Measurements from ENCODE around the gene PRKCQ.

Gene PRKCQ

DNA sequence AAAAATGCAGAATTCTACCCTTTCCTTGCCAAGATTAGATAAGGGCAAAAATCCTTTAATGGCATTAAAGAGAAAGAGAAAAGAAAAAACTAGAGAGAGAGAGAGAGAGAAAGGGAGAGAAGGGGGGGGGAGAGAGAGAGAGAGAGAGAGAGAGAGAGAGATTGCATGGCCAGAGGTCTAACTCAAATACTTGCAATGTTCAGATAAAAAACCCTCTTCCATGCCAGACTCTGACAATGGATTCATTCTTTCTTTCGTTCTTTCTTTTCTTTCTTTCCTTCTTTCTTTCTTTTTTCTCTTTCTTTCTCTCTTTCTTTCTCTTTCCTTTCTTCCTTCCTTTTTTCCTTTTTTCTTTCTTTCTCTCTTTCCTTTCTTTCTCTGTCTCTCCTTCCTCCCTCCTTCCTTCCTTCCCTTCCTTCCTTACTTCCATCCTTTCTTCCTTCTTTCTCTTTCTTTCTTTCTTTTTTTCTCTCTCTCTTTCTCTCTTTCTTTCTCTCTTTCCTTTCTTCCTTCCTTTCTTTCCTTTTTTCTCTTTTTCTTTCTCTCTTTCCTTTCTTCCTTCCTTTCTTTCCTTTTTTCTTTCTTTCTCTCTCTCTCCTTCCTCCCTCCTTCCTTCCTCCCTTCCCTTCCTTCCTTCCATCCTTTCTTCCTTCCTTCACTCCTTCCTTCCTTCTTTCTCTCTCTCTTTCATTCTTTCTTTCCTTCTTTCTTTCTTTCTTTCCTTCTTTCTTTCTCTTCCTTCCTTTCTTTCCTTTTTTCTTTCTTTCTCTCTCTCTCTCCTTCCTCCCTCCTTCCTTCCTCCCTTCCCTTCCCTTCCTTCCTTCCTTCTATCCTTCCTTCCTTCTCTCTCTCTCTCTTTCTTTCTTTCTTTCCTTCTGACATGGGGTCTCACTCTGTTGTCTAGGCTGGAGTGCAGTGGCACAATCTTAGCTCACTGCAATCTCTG, 175.7 kb downstream of the PRKCQ start:
- DNase-seq: no peak

DNA sequence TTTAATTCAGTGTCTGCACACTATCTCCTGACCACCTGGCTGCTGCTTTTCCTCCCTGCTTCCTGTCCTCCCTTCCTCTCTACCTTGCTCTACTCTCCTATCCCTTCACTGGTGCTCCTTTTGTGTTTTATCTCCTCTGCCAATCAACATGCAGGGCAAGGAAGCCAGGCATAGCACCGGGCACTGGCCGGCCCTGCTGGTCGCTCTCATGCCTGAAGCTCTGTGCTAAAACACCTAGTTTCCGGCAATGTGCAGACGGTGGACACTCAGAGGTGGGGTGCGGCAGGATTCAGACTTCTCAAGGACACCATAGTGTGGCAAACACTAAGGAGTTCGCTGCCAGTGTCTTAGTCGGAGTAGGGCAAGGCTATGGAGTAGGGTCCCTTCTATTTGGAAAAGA, 177.1 kb downstream of the PRKCQ start:
- no peak for DNase-seq

DNA sequence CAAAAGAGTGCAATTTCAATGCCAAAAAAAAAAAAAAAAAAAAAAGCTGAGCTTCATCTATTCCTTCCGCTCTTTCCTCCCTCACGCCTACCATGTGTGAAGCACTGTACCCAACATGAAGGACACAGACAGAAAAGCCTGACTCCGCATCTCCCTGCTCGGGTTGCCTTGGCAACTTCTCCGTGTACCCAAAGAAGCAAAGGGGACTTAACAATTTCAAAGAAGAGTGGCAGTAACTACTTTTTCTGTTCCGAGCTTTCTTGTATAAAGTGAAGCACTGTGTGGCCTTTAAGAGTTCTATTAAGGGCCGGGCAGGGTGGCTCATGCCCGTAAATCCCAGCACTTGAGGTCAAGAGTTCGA, 177.7 kb downstream of the PRKCQ start:
- DNase-seq: no peak

DNA sequence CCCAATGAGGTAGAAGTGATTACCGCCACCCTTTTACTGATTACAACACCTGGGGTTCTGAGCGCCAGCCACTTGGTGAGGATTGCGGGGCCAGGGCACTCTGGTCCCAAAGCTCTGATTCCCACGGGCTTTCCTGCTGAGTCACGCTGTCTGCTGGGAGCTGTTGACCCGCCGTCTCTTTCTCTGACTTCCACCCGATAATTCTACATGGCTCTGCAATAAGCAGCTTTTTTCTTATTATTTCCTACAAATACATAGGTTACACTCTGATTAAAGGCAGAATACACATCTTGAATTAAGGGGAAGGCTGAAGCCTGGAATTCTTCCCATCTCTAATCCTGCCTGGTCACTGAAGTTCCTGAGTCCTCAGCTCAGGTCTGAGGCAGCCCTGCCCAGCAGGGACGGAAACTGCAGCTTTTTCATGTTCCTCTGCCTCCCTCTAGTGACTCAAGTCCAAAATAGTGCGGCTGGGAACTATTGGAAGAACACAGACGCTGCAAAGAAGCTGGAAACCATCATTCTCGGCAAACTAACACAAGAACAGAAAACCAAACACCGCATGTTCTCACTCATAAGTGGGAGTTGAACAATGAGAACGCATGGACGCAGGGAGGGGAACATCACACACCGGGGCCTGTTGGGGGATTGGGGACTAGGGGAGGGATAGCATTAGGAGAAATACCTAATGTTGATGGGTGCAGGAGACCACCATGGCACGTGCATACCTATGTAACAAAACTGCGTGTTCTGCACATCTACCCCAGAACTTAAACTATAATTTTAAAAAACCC, 178.3 kb downstream of the PRKCQ start:
- DNase-seq: no peak

DNA sequence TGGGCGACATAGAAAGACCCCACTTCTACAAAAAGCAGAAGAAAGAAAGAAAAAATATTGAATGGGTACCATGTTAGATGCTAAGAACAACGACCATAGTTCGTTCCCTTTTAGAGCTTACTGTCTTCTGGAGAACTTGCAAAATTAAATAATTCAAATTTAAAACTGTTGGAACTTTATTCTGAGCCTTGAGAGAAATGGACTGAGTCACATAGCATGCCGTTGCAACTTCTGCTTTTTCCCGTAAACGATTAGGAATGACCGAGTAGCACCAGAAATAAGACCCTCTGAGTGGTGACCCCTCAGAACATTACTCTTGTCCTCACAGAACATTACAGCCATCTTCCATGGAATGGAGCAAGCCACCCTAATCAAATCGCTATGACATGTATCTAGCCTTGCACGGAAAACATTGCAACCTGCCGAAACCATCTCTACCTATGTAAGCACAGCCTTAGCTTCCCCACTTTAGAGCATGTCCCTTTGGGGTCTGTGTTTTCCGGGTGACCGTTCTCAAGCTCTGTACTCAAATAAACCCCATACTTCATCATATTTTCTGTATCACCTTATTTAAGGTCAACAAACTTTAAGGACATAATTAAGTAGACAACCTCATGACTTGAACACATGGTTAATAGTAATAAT, 179.1 kb downstream of the PRKCQ start:
- DNase-seq: no peak

DNA sequence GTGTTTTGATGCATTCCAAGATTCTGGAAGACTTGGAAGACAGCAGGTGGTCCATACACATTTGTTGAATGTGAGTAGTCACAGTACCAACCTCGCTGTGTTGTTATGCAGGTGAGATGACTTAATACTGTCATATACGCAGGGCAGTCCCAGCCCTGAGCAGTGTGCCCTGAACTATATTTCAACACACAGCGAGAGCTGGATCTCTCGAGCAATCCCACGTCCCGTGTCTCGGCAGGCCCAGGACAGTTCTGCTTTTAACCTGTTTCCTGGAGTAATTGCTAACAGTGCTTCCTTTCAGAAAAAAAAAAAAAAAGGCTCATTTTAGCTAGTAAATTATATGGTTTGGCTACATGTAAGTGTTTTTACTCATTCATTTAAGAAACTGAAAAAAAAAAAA, 179.7 kb downstream of the PRKCQ start:
- no peak for DNase-seq

DNA sequence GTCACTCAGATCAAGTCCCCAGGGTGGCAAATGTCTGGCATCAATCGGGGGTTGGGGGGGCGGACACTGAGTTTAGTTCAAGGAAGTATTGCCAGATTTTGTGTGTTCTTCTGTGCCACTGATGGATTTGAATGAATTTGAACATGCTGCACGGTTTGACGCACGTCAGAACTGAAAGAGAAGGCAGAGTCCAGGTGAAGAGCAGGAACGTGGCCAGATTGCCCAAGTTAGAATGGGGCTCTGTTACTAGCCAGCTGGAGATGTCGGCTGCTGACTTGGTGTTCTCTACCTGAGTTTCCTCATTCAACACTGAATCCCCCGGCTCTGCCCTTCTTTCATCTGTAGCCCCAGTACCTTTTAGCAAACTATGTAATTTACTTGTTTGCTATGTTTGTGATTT, 180.2 kb downstream of the PRKCQ start:
- DNase-seq: no peak

DNA sequence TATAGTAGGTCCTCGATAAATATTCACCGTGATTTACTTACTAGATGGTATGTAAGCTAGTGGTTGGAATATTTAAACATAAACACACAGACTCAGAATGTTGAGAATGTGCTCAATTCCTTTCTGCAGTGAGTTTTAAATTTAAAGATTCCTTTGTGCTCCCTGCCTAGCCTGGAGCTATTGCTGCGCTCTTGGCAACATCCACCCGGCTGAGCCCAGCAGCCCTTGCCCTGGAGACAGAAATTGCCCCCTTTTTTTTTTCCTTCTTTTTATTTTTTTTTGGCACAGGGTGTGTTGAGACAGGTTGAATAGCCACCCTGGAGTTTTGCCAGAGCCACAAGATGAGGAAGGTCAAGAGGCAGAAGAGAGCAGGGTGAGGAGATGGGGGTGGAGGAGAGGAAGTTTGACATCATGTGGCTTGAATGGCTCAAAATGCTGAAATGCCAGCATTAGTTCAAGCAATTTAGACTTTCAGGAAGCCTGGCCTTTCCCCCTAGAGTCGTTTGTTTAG, 180.8 kb downstream of the PRKCQ start:
- DNase-seq: no peak

DNA sequence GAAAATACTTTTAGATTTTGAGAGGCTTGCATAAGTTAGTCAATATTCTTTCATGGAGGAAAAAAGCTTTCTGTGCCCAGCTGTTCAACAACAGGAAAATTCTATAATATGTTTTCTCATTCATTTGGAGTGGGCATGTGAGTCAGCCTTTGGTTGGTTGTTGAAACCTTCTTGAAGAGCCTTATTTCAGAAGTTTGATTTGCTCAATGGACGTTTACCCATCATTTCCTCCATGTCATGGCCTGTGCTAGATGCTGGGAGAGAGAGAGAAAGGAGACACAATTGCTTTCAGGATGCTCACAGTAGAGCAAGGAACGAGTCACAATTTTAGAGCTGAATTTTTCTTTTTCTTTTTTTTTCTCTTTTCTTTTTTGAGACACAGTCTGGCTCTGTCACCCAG, 181.7 kb downstream of the PRKCQ start:
- no peak for DNase-seq

DNA sequence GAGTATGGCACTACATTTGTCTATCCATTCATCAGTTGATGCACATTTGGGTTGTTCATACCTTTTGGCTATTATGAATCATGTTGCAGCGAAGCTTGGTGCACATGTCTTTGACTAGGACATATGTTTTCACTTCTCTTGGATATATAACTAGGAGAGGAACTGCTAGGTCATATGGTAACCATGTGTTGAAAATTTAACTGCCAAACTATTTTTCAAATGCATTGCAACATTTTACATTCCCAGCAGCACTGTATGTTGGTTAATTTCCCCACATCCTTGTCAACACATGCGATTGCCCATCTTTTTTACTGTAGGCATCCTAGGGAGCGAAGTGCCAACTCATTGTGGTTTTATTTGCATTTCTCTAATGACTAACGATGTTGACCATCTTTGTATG, 183.4 kb downstream of the PRKCQ start:
- no peak for DNase-seq

DNA sequence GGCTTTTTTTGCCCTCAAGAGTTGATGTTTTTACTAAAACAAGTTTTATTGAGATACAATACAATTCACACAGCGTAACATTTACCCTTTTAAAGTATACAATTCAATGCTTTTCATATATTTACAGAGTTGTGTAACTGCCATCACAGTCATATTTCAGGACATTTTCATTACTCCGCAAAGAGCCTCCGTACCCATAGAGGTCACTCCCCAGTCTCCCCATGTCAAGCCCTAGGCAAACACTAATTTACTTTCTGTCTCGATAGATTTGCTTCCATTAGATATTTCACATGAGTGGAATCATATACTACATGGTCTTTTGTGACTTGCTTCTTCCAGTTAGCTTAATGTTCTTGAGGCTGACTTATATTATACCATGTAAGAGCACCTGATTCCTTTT, 183.8 kb downstream of the PRKCQ start:
- no peak for DNase-seq

DNA sequence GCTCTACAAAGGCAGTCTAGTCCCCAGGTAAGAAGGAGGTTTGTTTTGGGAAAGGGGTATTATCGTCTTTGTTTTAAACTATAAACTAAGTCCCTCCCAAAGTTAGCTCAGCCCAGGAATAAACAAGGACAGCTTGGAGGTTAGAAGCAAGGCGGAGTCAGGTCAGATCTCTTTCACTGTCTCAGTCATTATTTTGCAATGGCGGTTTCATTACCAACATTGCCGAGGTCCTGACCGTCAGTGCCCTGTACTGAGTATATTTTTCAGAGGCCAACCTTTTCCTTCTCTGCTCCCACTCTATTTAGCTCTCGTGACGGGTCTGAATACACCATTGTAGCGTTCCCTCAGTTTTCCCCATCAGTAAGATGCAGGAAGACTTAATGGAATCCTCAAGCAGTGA, 184.5 kb downstream of the PRKCQ start:
- DNase-seq: no peak

DNA sequence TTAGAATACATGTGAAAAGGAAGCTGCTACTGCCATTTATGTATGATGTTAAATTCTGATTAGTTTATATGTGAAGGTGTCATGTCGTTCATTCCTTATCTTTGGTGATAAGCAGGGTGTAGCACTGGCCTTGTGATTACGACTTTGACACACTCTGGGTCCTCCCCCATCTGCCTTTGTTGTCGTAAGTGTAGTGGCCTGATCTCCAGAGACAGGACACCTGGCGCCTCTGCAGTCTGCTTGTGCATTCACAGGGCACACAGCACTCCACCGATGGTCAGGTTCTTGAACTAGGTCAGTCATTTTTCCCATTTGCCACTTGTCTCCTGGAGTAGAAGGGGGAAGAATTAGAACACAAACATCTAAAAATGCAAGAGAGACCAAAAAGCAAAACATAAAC, 186.0 kb downstream of the PRKCQ start:
- DNase-seq: no peak

DNA sequence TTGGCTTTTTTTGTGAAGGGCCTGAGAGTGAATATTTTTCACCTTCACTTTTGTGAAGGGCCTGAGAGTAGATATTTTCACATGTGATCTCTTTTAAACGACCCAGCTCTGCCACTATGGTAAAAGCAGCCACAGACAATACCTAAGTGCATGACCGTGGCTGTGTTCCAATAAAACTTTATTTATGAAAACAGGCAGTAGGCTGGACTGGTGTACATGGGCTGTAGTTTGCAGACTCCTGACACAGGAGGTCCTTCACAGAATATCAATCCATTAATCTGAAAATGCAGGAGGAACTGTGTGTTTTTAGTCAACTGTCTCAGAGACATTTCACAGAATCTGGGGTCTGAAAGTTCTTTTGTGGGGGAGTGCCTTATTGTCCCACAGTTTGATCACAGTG, 186.9 kb downstream of the PRKCQ start:
- DNase-seq: no peak

DNA sequence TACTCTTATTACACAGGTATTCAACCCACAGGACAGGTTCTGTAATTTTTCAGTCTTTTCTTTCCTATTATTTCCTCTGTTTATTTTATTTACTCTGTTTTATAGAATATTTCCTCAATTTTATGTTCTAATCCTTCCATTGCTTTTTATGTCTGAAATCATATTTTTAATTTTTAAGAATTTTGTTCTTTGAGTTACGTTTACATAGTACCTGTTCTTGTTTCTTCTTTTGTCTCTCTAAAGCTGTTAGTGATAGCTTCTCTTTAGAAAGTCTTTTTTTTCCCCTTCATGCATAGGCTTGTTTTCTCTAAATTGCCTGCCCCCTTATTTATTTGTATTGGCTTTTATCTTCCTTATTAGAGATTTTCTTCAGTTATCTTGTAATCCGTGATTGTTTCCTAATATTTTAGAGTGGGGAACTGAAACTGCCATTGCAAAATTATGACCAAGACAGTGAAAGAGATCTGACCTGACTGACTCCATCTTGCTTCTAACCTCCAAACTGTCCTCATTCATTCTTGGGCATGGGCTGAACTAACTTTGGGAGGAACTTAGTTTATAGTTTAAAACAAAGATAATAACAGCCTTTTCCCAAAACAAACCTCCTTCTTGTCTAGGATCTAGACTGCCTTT, 189.7 kb downstream of the PRKCQ start:
- DNase-seq: no peak

DNA sequence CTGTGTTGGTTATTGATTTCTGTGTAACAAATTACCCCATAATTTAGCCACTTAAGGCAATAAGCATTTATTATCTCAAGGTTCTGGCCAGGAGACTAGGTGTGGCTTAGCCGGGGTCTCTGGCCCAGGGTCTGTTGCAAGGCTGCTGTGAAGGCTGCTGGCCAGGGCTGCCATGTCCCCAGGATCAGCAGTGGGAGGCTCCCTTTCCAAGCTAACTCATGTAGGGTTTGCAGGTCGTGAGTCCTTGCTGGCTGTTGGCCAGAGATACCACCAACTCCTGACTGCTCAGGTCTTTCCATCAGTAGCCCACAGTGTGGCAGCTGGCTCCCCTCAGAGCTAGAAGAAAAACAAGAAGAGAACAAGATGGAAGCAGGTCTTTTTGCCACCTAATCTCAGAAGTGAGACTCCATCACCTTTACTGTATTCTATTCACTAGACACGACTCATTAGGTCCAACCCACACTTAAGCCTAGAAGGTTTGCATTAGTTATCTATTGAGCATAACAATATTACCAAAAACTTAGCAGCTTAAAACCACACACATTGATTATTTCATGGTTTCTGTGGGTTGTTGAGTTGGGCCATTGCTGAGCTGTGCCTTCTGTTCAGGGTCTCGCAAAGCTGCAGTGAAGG, 191.7 kb downstream of the PRKCQ start:
- no peak for DNase-seq

DNA sequence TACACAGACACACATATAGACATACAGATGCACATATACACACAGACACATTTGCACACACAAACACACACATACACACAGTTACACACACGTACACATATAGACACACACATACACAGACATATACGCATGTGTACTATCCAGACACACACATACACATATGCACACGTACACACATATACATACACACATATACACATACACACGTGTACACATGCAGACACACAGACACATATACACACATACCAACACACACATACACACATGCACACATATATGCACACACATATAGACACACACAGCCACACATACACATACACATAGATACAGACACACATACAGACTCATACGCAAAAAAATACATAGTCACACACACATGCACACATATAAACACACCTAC, 193.1 kb downstream of the PRKCQ start:
- no peak for DNase-seq

DNA sequence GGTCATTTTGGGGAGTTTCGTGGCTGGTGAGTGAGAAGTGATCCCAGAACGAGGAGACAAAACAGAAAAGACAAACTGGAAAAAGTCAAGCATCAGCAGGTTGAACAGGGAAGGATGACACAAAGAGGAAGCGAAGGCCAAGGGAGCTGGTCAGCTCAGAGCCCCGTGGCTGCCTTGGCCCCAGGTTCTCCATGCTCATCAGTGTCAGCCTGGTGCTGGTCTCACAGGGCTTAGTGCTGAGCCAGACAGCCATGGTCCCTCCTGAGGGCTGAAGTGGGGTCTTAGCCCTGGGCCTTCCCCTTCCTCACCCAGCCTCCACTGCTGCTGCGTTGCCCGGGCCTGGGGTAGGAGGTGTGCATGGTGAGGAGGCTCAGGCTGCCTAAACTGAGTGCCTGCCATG, 193.7 kb downstream of the PRKCQ start:
- no peak for DNase-seq

DNA sequence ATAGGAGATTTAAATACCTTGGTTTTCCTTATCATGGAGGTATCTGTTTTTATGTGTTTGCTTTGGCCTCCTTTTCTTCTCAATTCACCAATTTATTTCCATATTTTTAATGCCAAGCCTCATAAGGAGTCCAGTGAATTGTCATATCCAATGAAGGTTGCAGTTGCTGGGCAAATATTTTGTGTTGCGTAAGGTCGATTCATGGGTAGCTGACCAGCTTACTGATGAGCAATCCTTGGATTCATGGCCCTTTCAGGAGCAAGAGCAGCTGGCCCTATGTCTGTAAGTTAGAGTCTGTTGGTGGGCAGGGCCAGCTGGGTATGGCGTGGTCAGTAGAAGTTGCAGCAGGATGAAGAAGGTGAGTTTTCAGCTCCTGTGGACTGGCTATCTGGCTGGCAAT, 194.4 kb downstream of the PRKCQ start:
- DNase-seq: no peak

DNA sequence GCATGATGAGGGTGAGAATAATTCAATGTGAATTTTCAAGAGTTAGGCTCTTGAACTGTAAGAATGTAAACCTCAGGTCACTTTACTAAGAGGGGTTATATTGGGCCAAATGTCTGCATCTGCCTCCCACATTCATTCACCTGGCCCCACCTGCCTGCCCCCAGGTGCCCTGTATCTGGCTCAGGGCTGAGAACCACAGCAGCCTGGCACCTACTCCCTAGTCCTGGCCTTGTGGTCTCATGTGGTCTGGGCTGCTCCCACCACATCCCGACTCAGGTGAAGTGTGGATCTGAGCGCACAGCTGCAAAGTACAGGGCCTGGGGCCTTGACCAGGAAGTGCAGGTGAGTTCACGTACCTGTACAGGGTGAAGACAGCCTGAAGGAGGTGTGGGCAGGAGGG, 195.2 kb downstream of the PRKCQ start:
- no peak for DNase-seq

DNA sequence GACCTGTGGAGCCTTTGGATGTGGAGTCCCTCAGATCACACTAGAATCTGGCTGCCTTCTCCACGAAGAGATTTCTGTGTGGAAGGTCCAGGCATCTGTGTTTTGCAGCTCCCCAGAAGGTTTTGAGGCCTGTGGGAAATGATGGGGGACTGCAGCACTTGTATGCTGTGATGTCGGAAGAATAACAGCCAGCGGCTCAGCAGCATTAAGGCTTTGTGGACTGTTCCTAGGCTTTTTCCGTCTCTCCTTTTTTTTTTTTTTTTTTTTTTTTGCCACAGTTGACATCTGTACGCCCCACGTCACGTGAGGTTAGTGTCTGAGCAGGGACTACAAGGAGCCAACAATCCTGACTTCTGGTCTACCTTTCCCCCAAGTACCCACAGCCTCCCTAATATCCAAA, 196.0 kb downstream of the PRKCQ start:
- no peak for DNase-seq

DNA sequence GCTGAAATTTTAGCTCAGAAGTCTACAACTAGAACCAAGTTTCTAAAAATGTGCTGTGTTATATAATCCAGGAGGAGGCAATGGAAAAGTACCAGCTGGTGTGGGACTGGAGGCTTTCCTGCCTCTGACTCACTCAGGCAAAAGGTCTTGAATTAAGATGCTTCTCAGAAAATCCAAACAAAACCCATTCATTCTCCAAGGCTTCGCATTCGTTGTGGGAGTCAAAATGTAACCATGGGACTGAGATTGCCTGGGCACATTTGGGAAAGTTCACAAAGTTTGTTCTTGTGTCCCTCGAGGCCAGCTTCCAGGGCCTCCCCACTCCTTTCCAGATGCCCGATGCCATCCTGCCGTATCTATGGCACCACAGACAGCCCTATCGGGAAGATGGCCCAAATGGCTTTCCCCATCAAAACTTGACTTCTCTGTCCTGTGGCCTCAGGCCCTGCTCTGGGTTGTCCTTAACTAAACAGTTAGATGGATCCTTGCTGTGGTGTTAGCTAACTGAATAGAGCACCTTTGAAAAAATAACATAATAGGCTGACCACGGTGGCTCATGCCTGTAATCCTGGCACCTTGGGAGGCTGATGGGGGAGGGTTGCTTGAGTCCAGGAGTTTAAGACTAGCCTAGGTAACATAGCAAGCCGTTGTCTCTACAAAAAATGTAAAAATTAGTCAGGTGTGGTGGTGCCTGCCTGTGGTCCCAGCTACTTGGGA, 196.8 kb downstream of the PRKCQ start:
- DNase-seq: no peak

All from activated gamma-delta T cell (primary cell).